Rectal smooth muscle tissue (tissue), 1 donor: ENCODE results near the gene FUT1.
"Not testable (repeated sequence)": the region's sequence is repeated elsewhere in the genome, so short reads cannot be mapped to it uniquely, and the experiment has no call there.

Source experiments
- H3K27ac ChIP-seq: one replicate; pipeline ENCODE4 v1.7.0; 2013; ENCODE audit warnings: low read depth, low read length, inconsistent platforms
- H3K27me3 ChIP-seq: one replicate; pipeline ENCODE4 v1.7.0; 2013; ENCODE audit warnings: low read length; ENCODE audit not compliant: control insufficient read depth, insufficient read depth
- H3K36me3 ChIP-seq: one replicate; pipeline ENCODE4 v1.7.0; 2013; ENCODE audit warnings: low read length; ENCODE audit not compliant: control insufficient read depth, insufficient read depth
- H3K4me1 ChIP-seq: one replicate; pipeline ENCODE4 v1.7.0; 2013; ENCODE audit warnings: low read length; ENCODE audit not compliant: control insufficient read depth, insufficient read depth
- H3K4me3 ChIP-seq: one replicate; pipeline ENCODE4 v1.7.0; 2013; ENCODE audit warnings: low read length
- H3K9ac ChIP-seq: one replicate; pipeline ENCODE4 v1.7.0; 2013; ENCODE audit warnings: low read length

Gene FUT1

DNA sequence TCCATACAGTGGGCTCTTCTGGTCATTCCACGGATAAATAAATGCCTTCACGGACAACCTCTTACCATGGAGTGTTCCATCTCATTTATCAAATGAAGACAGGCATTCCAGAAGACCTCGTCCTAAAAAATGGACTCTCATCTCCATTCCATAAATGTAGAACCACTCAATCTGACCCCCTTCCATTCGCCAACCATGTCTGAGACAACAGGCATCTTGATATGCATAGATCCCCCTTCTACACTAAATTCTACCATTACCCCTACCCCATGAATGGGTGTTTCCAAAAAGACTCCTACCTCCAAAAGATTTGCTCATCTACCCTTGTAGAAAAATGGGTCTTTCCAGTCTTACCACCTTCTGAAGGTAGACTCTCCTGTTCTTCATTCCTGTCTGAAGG lies 21.0 kb downstream of the FUT1 start:
- H3K27me3 ChIP-seq = no peaks in the 10 kb centered on the region
- H3K4me1 ChIP-seq = no peaks in the 10 kb centered on the region
- H3K27ac ChIP-seq = no peak overlapping the region
- no peak overlapping the region for H3K9ac ChIP-seq
- no peak overlapping the region for H3K4me3 ChIP-seq
- no peaks in the 10 kb centered on the region for H3K36me3 ChIP-seq

DNA sequence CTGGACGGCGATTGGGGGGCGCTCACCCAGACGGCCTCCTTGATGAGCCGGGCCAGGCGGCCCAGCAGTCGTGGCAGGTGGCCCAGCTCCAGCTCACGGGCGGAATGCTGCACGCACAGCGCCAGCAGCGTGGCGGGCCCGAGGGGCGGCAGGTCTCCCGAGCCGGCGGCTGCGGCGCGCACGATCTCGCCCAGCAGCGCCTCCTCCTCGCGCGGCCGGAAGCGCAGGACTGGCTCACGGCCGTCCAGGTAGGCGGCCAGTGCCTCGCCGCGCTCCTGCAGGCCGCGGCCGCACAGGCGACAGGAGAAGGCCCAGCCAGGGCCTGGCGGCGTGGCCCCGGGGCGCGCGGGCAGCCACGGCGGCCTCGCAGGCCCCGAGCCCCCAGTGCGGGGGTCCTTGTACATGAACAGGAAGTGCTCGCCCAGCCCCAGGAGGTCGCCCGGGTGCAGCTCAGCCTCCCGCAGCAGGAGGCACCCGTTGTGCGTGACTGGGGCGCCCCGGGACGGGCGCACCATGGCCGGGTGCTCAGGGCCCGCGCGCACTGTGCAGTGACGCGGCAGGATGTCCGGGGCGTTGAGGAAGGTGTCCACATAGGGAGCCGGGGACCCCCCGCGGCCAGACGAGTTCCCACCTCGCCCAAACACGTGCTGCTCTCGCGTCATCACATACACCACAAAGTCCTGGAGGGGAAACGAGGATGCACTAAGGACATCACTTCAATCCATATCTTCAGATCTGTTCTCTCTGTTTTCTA lies 23.4 kb downstream of the FUT1 start:
- Histone ChIP-seq H3K36me3 (no peaks in the 10 kb centered on the region), H3K9ac (no peak overlapping the region), H3K4me1 (no peaks in the 10 kb centered on the region), H3K4me3 (no peak overlapping the region), H3K27ac (no peak overlapping the region), H3K27me3 (no peaks in the 10 kb centered on the region)

DNA sequence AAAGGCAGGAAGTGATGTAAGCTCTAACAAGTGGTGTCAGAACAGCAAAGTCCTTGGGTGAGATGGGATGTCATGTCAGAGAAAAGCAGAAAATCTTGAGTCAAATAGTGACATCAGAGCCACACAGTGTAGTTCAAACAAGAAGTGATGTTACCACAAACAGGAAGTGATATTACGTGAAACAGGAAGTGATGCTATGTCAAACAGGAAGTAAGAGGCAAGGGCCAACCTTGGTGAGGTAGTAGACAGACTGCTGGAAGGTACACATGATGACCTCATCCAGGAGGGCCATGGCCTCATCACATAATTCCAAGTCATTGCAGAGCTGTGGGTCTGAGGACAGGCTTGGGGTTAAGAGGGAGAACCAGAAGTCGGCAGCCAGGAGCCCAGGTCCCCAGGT lies 25.9 kb downstream of the FUT1 start:
- Histone ChIP-seq H3K4me3 (no peak overlapping the region), H3K9ac (no peak overlapping the region), H3K36me3 (no peaks in the 10 kb centered on the region), H3K4me1 (no peaks in the 10 kb centered on the region), H3K27me3 (no peaks in the 10 kb centered on the region), H3K27ac (no peak overlapping the region)

DNA sequence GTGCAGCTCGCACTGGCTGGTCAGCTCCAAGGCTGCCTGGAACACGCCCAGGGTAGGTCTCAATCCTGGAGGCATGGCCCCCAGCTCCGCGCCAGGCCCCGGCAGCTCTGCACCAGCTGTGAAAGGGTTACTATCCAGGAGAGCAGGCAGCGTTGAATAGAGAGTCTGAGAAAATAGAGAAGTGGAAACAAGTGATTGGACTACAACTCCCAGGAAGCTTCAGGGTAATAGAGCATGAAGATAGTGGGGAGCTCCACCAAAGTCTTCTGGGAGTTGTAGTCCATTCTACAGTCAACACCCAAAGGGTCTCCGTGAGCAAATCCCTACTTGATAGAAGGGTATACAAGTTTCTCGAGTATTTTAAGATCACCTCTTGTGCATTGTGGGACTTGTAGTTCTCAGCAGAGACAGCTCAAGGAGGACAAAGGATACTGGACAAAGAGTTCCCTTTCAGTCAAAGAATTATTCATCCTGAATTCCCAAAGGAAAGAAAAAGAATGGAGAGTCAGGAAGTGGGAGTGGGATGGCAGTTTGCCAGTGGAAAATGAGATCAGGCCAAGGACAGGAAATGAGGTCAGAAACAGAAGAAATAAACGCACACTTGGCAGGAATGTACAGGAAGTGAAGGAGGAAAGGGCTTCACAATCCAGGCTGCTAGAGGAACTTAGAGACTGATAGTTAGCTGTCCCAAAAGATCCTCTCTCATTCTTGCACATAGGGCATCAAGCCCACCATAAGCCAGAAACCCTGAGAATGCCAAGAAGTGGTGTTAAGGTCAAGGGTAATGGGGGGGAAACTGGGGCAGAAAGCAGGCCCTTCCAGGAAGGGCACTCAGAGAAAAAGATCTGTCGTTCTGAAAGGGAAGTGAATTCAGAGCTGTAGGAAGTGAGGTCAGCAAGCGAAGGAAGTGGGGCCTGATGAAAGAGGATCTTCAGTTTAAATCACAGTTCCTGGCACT lies 27.4 kb downstream of the FUT1 start:
- H3K36me3 ChIP-seq = no peaks in the 10 kb centered on the region
- H3K4me3 ChIP-seq = no peak overlapping the region
- peak overlapping the region; percentile 56 for H3K27ac ChIP-seq
- no peak overlapping the region for H3K9ac ChIP-seq
- H3K4me1 ChIP-seq = peaks cover 3% of the 10 kb centered on the region
- H3K27me3 ChIP-seq = no peaks in the 10 kb centered on the region

DNA sequence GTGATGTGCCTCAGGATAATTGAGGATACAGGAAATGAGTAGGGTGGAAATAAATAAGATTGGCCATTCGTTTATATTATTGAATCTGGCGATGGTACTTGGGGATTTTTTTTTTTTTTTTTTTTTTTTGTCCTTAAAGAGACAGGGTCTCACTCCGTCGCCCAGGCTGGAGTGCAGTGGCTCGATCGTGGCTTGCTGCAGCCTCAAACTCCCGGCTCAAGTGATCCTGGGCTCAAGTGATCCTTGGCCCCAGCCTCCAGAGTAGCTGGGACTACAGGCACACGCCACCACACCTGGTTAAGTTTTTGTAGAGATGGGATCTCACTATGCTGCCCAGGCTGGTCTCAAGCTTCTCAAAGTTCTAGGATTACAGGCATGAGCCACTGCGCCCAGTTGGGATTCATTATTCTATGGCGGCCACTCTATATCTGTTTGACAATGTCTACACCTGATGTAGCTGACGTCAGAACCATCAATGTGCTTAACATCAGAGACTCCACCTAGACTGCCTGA lies 30.2 kb downstream of the FUT1 start:
- Histone ChIP-seq H3K9ac (no peak overlapping the region), H3K27me3 (no peaks in the 10 kb centered on the region), H3K4me3 (no peak overlapping the region), H3K36me3 (no peaks in the 10 kb centered on the region), H3K27ac (no peak overlapping the region), H3K4me1 (peaks cover 5% of the 10 kb centered on the region)

DNA sequence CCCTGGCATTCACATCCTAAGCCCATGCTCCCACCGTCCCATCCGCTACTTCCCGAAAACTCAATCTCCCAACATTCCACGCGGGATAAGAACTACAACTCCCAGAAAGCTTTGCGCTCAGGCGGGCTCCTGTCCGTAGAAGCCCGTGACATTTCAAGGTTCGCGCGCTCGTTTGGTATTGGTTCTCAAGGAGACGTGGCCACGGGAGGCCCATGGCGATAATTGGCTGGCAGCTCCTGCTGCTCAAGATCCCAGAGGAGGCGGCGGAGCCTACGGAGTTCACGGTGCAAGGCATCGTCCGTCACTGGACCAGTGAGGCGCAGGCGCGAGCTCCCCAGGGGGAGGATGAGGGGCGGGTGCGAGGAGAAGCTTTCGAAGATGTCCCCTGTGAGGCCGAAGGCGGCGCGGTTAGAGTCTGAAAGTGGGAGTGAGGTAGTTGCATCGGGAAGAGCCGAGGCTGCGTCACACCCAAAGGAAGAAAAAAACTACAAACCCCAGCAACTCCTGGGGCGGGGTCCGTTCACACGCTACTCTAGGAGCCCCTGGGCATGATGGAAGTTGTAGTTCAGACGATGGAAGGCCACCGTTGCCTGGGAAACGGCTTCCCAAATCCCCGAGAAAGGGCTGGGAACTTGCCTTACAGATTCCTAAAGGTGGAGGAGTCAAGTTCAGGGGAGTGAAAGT lies 31.7 kb downstream of the FUT1 start:
- H3K9ac ChIP-seq = no peak overlapping the region
- peak overlapping the region; percentile 93 for H3K27ac ChIP-seq
- H3K36me3 ChIP-seq = no peaks in the 10 kb centered on the region
- peaks cover 5% of the 10 kb centered on the region for H3K4me1 ChIP-seq
- H3K4me3 ChIP-seq = peak overlapping the region; percentile 87
- no peaks in the 10 kb centered on the region for H3K27me3 ChIP-seq

DNA sequence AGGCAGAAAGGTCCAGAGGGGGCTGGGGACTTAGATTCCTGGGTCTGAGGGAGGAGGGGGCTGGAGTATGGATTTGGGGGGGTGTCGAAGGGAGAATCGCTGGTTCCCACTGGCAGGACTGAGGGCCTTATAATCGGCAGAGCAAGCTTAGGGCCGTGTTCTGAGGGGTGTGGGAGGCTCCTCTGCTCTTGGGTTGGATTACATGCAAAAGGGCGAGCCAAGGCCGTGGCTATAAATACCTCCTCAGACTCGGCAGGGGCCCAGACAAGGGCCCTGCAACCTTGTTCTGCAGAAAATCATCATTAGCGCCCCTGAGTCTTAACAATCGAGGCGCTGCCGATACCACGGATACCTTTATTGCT lies 32.2 kb downstream of the FUT1 start:
- peak overlapping the region; percentile 87 for H3K4me3 ChIP-seq
- peaks cover 9% of the 10 kb centered on the region for H3K4me1 ChIP-seq
- no peaks in the 10 kb centered on the region for H3K36me3 ChIP-seq
- H3K9ac ChIP-seq = no peak overlapping the region
- peak overlapping the region; percentile 19 for H3K27ac ChIP-seq
- H3K27me3 ChIP-seq = no peaks in the 10 kb centered on the region

DNA sequence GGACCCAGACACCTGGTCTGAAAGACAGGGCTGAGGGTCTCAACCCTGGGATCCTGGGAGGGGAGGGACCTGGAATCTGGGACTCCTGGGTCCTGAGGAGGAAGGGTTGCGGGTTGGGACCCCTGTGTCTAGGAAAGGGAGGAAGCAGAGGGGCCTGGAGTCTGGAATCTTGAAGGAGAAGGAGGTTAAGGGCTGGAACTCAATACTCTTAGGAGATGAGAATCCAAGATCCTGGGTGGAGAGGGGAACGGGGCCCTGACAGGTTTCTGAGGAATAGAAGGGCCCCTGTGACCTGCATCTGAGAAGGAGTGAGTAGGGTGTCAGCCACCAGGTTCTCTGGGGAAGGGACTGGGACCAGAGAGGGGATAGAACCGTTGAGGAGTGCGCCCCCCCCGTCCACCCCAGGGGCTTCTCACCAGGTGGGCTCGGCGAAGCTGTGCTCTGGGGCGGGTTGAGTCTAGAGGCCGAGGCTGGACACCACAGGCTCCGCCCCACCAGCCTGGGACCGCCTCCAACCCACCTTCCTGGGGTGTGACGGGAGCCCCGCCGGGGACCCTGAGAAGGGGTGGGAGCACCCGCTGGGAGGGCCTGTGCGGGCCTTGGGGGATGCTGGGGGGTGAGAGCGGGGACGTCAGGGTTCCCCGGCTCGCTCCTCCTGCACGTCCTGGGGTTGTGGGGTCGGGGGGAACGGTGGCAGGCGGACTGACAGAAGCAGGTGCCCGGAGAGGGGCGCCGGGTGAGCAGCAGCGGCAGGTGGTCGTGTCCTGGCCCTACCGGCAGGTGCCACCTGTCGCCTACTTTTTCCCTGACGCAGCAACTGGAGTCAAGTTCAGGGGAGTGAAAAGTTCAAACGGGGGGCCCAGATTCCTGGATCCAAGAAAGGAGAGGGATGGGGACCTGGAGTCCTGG lies 32.9 kb downstream of the FUT1 start, which contains the start of gene MAMSTR:
MAMSTR (minus strand) TSS at position 463 of the 909 bp plus-strand sequence. CDS start 694 bp downstream, outside the sequence.
- peak within 1 kb of the TSS; percentile 19 for H3K27ac ChIP-seq
- peaks cover 13% of the 10 kb centered on the region for H3K4me1 ChIP-seq
- no peaks in the 10 kb centered on the region for H3K27me3 ChIP-seq
- no peaks in the 10 kb centered on the region for H3K36me3 ChIP-seq
- H3K4me3 ChIP-seq = peak within 1 kb of the TSS; percentile 87
- H3K9ac ChIP-seq = no peak within 1 kb of the TSS

DNA sequence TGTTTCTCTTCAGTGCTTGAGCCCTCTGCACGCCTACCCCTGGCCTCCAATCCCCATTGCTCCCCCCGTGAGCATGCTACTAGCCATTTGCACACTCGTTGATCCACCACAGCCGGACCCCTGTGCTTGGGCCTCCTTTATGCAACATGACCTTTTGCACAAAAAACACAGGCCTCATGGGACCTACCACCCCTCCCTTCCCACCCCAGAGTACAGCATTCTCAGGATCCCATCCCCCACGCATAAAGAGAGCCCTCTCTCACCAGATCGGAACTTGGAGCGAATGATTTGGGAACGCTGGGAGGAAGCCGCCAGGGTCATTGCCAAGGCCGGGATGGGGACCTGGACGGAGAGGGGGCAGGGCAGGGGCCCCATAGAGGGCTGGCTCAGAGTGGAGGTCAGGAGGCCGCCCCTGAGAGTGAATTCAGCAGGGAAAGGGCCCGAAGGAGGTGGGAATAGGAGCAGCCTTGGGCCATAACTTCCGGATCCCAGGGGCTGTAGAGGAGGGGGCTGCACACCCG lies 33.7 kb downstream of the FUT1 start:
- Histone ChIP-seq H3K4me3 (no peak overlapping the region), H3K27me3 (no peaks in the 10 kb centered on the region), H3K4me1 (peaks cover 14% of the 10 kb centered on the region), H3K9ac (no peak overlapping the region), H3K36me3 (no peaks in the 10 kb centered on the region), H3K27ac (no peak overlapping the region)

DNA sequence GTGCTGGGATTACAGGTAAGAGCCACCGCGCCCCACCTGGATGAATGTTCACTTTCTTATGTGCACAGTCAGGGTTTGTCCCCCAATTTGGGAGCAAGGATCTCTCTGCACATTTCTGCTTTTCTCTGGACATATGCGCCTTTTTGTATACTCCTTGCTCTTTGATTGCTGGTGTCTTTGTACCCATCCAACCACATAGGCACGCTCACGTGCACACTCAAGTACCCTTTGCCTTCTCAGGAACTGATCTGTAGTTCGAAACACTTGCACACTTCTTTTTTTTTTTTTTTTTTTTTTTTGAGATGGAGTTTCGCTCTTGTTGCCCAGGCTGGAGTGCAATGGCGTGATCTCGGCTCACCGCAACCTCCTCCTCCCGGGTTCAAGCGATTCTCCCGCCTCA lies 34.3 kb downstream of the FUT1 start:
- not testable (repeated sequence) for H3K27me3 ChIP-seq, H3K9ac ChIP-seq, H3K4me3 ChIP-seq, H3K36me3 ChIP-seq, H3K27ac ChIP-seq
- peaks cover 14% of the 10 kb centered on the region for H3K4me1 ChIP-seq

DNA sequence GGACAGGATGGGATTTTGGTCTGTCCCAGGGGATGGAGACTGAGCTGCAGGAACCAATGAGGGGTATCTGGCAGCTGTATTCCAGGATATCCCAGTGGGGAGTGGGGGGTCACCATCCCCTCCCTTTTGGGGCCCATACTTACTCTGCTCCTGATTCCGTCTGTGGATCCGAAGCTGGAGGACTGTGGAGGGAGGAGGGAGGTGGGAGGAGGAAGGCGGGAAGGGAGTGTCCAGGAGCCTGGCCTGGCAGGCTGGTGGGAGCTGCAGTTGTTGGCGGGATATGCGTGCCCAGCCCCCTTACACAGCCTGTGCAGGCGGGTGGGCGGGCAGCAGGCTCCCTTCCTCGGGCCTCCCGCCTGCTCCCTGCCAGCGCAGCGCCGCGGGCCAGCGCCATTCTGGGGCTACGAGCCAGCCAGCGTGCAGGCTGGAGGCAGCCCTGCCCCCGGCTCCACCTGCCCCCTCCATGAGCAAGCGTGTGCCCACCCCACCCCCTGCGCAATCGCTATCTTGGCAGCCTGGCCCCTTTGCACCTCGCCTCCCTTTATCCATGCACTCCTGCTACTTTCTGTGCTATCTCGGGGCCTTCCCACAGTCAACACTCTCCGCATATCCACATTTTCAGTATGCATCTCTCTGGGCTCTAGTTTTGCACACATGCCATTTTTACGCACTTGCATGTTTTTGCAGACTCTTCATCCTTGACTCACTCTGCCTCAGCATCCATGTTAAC lies 35.7 kb downstream of the FUT1 start:
- H3K9ac ChIP-seq = no peak overlapping the region
- H3K27me3 ChIP-seq = no peaks in the 10 kb centered on the region
- H3K4me1 ChIP-seq = peaks cover 14% of the 10 kb centered on the region
- no peaks in the 10 kb centered on the region for H3K36me3 ChIP-seq
- H3K4me3 ChIP-seq = peak overlapping the region; percentile 49
- H3K27ac ChIP-seq = peak overlapping the region; percentile 77
